Natural killer cell (primary cell): ENCODE data around the gene SEC16A. TPM values are rescaled to one million over a fixed set of nuclear protein-coding genes. Genes with fewer than 3 reads are reported as not detected.

Experiments used
- ATAC-seq, 3 donors: fragments of 150-1000 bp in 2 of 3; fragments of 200-7000 bp in 1 of 3; cut with Tn5 transposase; 1 replicate in 1 of 3; 2 replicates in 2 of 3; pipeline ENCODE4 v1.10.0; 2021; ENCODE audit warnings: mild to moderate bottlenecking in 2 of 3, moderate library complexity in 2 of 3
- DNase-seq, 2 donors: peaks; one replicate each; pipeline versions ENCODE4 v3.0.0 to v3.0.0-alpha.2; 2013 to 2021; ENCODE audit warnings: mixed read lengths in 1 of 2
- H3K27ac ChIP-seq: one replicate; pipeline ENCODE4 v1.5.1; 2013; ENCODE audit warnings: mild to moderate bottlenecking, low read length
- H3K27me3 ChIP-seq: one replicate; pipeline ENCODE4 v1.6.1; 2013; ENCODE audit warnings: low read length; ENCODE audit not compliant: control insufficient read depth, insufficient read depth
- H3K36me3 ChIP-seq: one replicate; pipeline ENCODE4 v1.6.1; 2013; ENCODE audit warnings: low read length; ENCODE audit not compliant: control insufficient read depth, insufficient read depth
- H3K4me1 ChIP-seq: one replicate; pipeline ENCODE4 v1.6.1; 2013; ENCODE audit warnings: low read length; ENCODE audit not compliant: control insufficient read depth, insufficient read depth
- H3K4me3 ChIP-seq: one replicate; pipeline ENCODE4 v1.5.1; 2013; ENCODE audit warnings: low read length
- H3K9me3 ChIP-seq: one replicate; pipeline ENCODE4 v1.6.1; 2013; ENCODE audit warnings: low read length; ENCODE audit not compliant: control insufficient read depth, insufficient read depth
- H3K27ac Mint-ChIP-seq, 2 donors: one replicate each; pipeline ENCODE4 v1.8.0; 2022; ENCODE audit warnings: mild to moderate bottlenecking in 2 of 2, mixed read lengths in 2 of 2, moderate library complexity in 1 of 2
- H3K27me3 Mint-ChIP-seq, 2 donors: one replicate each; pipeline ENCODE4 v1.8.0; 2022; ENCODE audit warnings: low read depth in 2 of 2, mixed read lengths in 2 of 2
- H3K36me3 Mint-ChIP-seq: one replicate; pipeline ENCODE4 v1.8.0; 2022; ENCODE audit warnings: mixed read lengths
- H3K4me1 Mint-ChIP-seq, 2 donors: one replicate each; pipeline ENCODE4 v1.8.0; 2022; ENCODE audit warnings: mixed read lengths in 2 of 2
- H3K4me3 Mint-ChIP-seq: one replicate; pipeline ENCODE4 v1.8.0; 2022; ENCODE audit warnings: mild to moderate bottlenecking, moderate library complexity, mixed read lengths
- H3K9me3 Mint-ChIP-seq, 2 donors: one replicate each; pipeline ENCODE4 v1.8.0; 2022; ENCODE audit warnings: mixed read lengths in 2 of 2
- CTCF ChIP-seq: fragments of 200-600 bp; IDR thresholded peaks from one replicate; pipeline ENCODE4 v1.8.0; 2022; ENCODE audit warnings: antibody characterized with exemption
- WGBS: methylation state at CpG from one replicate; pipeline ENCODE4 v1.1.7; 2013; ENCODE audit warnings: missing lambda C conversion rate; ENCODE audit not compliant: insufficient coverage; 5-methylcytosine and 5-hydroxymethylcytosine counted together
- intact Hi-C: fragments of 100-400 bp; cut with micrococcal nuclease; formaldehyde crosslinking; loops from one replicate; pipeline ENCODE4 v1.14.2; 2022
- total RNA-seq, 4 donors: library from RNA; stranded (reverse); fragments of 120-200 nt in 1 of 4; gene quantifications; one replicate each; pipeline versions ENCODE4 v1.2.3 to v1.2.4, GENCODE V29; 2013 to 2022

Gene SEC16A
- total RNA-seq, 3 donors from 2014 or later (not counting 1 experiment from before 2014, with no cell fraction given) = 84.3 to 89.0 (median 87.1) TPM

- Histone ChIP-seq H3K9me3 (no peaks in the 10 kb centered on the region), H3K27me3 (no peaks in the 10 kb centered on the region), H3K27ac (no peak overlapping the region), H3K36me3 (peaks cover 10% of the 10 kb centered on the region), H3K4me3 (no peak overlapping the region), H3K4me1 (peaks cover 29% of the 10 kb centered on the region)
- no peaks in the 10 kb centered on the region for H3K27me3 Mint-ChIP-seq
- H3K27ac Mint-ChIP-seq = no peak overlapping the region
- peak overlapping the region; percentile 65 for H3K4me3 Mint-ChIP-seq
- DNase-seq (no peak), ATAC-seq (no peak)
- no peak for TF ChIP-seq CTCF
- H3K36me3 Mint-ChIP-seq = peaks cover under 1% of the 10 kb centered on the region
- intact Hi-C loops = no loop called here
- H3K4me1 Mint-ChIP-seq = peaks cover 14 to 30% of the 10 kb centered on the region in 2 donors
- H3K9me3 Mint-ChIP-seq = no peaks in the 10 kb centered on the region
- 78% methylated on average over 8 of the region's 8 CpGs for WGBS
Observed at GRCh38 chr9:136437430-136437829, 45.4 kb downstream of the SEC16A start.

- H3K4me3 Mint-ChIP-seq = peak overlapping the region; percentile 65
- Histone ChIP-seq H3K27me3 (no peaks in the 10 kb centered on the region), H3K4me1 (peaks cover 29% of the 10 kb centered on the region), H3K4me3 (no peak overlapping the region), H3K27ac (no peak overlapping the region), H3K36me3 (peaks cover 2% of the 10 kb centered on the region), H3K9me3 (no peaks in the 10 kb centered on the region)
- WGBS = 93% methylated on average over 25 of the region's 25 CpGs
- H3K4me1 Mint-ChIP-seq = peaks cover 14 to 30% of the 10 kb centered on the region in 2 donors
- no peaks in the 10 kb centered on the region for H3K36me3 Mint-ChIP-seq
- no peak for ATAC-seq
- H3K27ac Mint-ChIP-seq = no peak overlapping the region
- no peaks in the 10 kb centered on the region for H3K9me3 Mint-ChIP-seq
- H3K27me3 Mint-ChIP-seq = no peaks in the 10 kb centered on the region
- no peak for TF ChIP-seq CTCF
- intact Hi-C loops = no loop called here
- DNase-seq = no peak
Observed at GRCh38 chr9:136436055-136436634, 46.7 kb downstream of the SEC16A start.

GRCh38 chr9:136434580-136435169 is 48.2 kb downstream of the SEC16A start:
- peaks cover 14 to 30% of the 10 kb centered on the region in 2 donors for H3K4me1 Mint-ChIP-seq
- H3K36me3 Mint-ChIP-seq = no peaks in the 10 kb centered on the region
- H3K27ac Mint-ChIP-seq = no peak overlapping the region
- no peaks in the 10 kb centered on the region for H3K9me3 Mint-ChIP-seq
- DNase-seq = no peak
- H3K27me3 Mint-ChIP-seq = no peaks in the 10 kb centered on the region
- Histone ChIP-seq H3K27ac (no peak overlapping the region), H3K9me3 (no peaks in the 10 kb centered on the region), H3K4me3 (no peak overlapping the region), H3K4me1 (peaks cover 24% of the 10 kb centered on the region), H3K36me3 (no peaks in the 10 kb centered on the region), H3K27me3 (no peaks in the 10 kb centered on the region)
- intact Hi-C loops = no loop called here
- WGBS = 97% methylated on average over 15 of the region's 17 CpGs
- no peak overlapping the region for H3K4me3 Mint-ChIP-seq
- no peak for ATAC-seq
- no peak for TF ChIP-seq CTCF
